ENCODE data around the gene KCTD11. TPM values are rescaled to one million over a fixed set of nuclear protein-coding genes. Genes with fewer than 3 reads are reported as not detected.
A peak's percentile ranks its signal among the peaks of the same experiment; 100 is the strongest.

Gene KCTD11
- total and polyA plus RNA-seq, 10 of the 15 experiments (the other 5 are each of a cell fraction or from before 2014, with no cell fraction given) = 0.05 to 7.3 (median 2.9) TPM

- Histone ChIP-seq H3K4me3 (no peak within 1 kb of the TSS), H3K27ac (ENCODE audit: control insufficient read depth, insufficient read depth) (no peak within 1 kb of the TSS), H3K36me3 (ENCODE audit: control insufficient read depth in 2 of 2, insufficient read depth in 2 of 2, low read length in 1 of 2) (no peaks in the 10 kb centered on the region), H3K9me3 (replicated peaks; ENCODE audit: control insufficient read depth, insufficient read depth, low read length) (no peaks in the 10 kb centered on the region), H3K27me3 (replicated peaks in 1 of 2; ENCODE audit: control insufficient read depth in 2 of 2, insufficient read depth in 2 of 2, low read length in 1 of 2) (no peaks in the 10 kb centered on the region), H2AFZ (ENCODE audit: control insufficient read depth, low read depth, low read length) (no peak within 1 kb of the TSS), H3K4me1 (ENCODE audit: control insufficient read depth, insufficient read depth, low read length) (peaks cover 23% of the 10 kb centered on the region), H3K79me2 (ENCODE audit: control insufficient read depth, insufficient read depth, low read length) (peaks cover 7% of the 10 kb centered on the region), H4K20me1 (ENCODE audit: control insufficient read depth, insufficient read depth) (no peaks in the 10 kb centered on the region), H3K9ac (ENCODE audit: control insufficient read depth, insufficient read depth, low read length) (0 out of 2 replicates have a peak within 1 kb of the TSS, but pooled peaks have one; percentile 14), H3K4me2 (ENCODE audit: control insufficient read depth, insufficient read depth) (peak within 1 kb of the TSS; percentile 30; the same call in 1 of the 2 replicates)
- in situ Hi-C loops (cut with MboI) (no loop called here), intact Hi-C loops (cut with micrococcal nuclease; ENCODE audit: unreplicated experiment) (no loop called here)
- CTCF ChIA-PET = interaction anchor here (0.6 to 4.0 kb wide), 29 partner anchors 13 to 516 kb away, joined by 3 to 58 read pairs (median 6); partner anchors contain the start of genes ACAP1, CD68, SENP3 and SOX15
- no peak for TF ChIP-seq EGR1 (IDR thresholded peaks at IDR 0.05; ENCODE audit: borderline replicate concordance in 1 of 2, low read depth in 2 of 2, low read length in 2 of 2)
- TF ChIP-seq HSF1 (IDR thresholded peaks at IDR 0.05; ENCODE audit: low read depth, low read length) = peak; percentile 96
- POLR2A ChIA-PET = interaction anchor here (0.6 to 1.5 kb wide), 6 partner anchors 40 to 502 kb away, joined by 3 to 6 read pairs (median 4); partner anchors contain the start of genes GPS2, SLC2A4, TP53 and WRAP53
- SMC1A ChIA-PET (ENCODE audit: uncharacterized antibody, unreplicated experiment) = interaction anchor here (0.8 to 2.4 kb wide), 10 partner anchors 19 to 309 kb away, joined by 3 to 9 read pairs (median 5); partner anchors contain the start of genes ACAP1, SLC2A4 and TMEM256
- WGBS (ENCODE audit: insufficient coverage, insufficient replicate concordance, low lambda C conversion rate, missing lambda C conversion rate) = 76% methylated on average over 10 of the region's 10 CpGs
- ATAC-seq (no peak), FAIRE-seq (no peak), DNase-seq (ENCODE audit: low read depth, low spot score) (no peak)
- no TSS peak for BruUV-seq (replicated peaks)
- RAD21 ChIA-PET (ENCODE audit: unreplicated experiment) = interaction anchor here (0.5 to 3.6 kb wide), 15 partner anchors 18 to 333 kb away, joined by 3 to 31 read pairs (median 5); partner anchors contain the start of genes ACAP1, MPDU1, NEURL4 and TMEM102
Measured at GRCh38 chr17:7355053-7355452, 3.1 kb downstream of the KCTD11 start, which contains the start of gene TMEM95. Gene TMEM95, plus strand, starts transcription at chr17:7355156. Its CDS starts 49 bp downstream, at chr17:7355205.

GRCh38 chr17:7355573-7355972 is 3.6 kb downstream of the KCTD11 start:
- no peak overlapping the region for H3K9ac ChIP-seq (ENCODE audit: control insufficient read depth, insufficient read depth, low read length)
- DNase-seq (ENCODE audit: low read depth, low spot score) (no peak), ATAC-seq (no peak), FAIRE-seq (no peak)
- H3K36me3 ChIP-seq (ENCODE audit: control insufficient read depth in 2 of 2, insufficient read depth in 2 of 2, low read length in 1 of 2) = no peaks in the 10 kb centered on the region
- H4K20me1 ChIP-seq (ENCODE audit: control insufficient read depth, insufficient read depth) = no peaks in the 10 kb centered on the region
- no peaks in the 10 kb centered on the region for H3K9me3 ChIP-seq (replicated peaks; ENCODE audit: control insufficient read depth, insufficient read depth, low read length)
- peaks cover 7% of the 10 kb centered on the region for H3K79me2 ChIP-seq (ENCODE audit: control insufficient read depth, insufficient read depth, low read length)
- SMC1A ChIA-PET (ENCODE audit: uncharacterized antibody, unreplicated experiment) = interaction anchor here (0.6 to 2.4 kb wide), 14 partner anchors 19 to 332 kb away, joined by 3 to 10 read pairs (median 4); partner anchors contain the start of genes ACAP1, SLC2A4, TMEM256 and TP53
- intact Hi-C loops (cut with micrococcal nuclease; ENCODE audit: unreplicated experiment) = no loop called here
- no peak overlapping the region for H3K27ac ChIP-seq (ENCODE audit: control insufficient read depth, insufficient read depth)
- H3K4me3 ChIP-seq = no peak overlapping the region
- POLR2A ChIA-PET = interaction anchor here (0.6 to 1.5 kb wide), 5 partner anchors 81 to 503 kb away, joined by 3 to 9 read pairs (median 3); partner anchors contain the start of genes TMEM102, TP53 and WRAP53
- RAD21 ChIA-PET (ENCODE audit: unreplicated experiment) = interaction anchor here (0.6 to 3.6 kb wide), 15 partner anchors 18 to 362 kb away, joined by 3 to 31 read pairs (median 4); partner anchors contain the start of genes ACAP1, DNAH2, MPDU1 and TMEM102
- H2AFZ ChIP-seq (ENCODE audit: control insufficient read depth, low read depth, low read length) = no peak overlapping the region
- CTCF ChIA-PET = interaction anchor here (0.6 to 4.0 kb wide), 54 partner anchors 11 to 651 kb away, joined by 3 to 58 read pairs (median 4); partner anchors contain the start of genes ACAP1, CD68, KDM6B and MPDU1
- H3K4me2 ChIP-seq (ENCODE audit: control insufficient read depth, insufficient read depth) = no peak overlapping the region
- BruUV-seq (replicated peaks) = no TSS peak
- H3K4me1 ChIP-seq (ENCODE audit: control insufficient read depth, insufficient read depth, low read length) = peaks cover 23% of the 10 kb centered on the region
- H3K27me3 ChIP-seq (replicated peaks in 1 of 2; ENCODE audit: control insufficient read depth in 2 of 2, insufficient read depth in 2 of 2, low read length in 1 of 2) = no peaks in the 10 kb centered on the region
- WGBS (ENCODE audit: insufficient coverage, insufficient replicate concordance, low lambda C conversion rate, missing lambda C conversion rate) = 77% methylated on average over 6 of the region's 8 CpGs
- in situ Hi-C loops (cut with MboI) = no loop called here
- no peak for TF ChIP-seq ZBED1 (IDR thresholded peaks at IDR 0.05; ENCODE audit: borderline replicate concordance)
- TF ChIP-seq RAD51 (IDR thresholded peaks at IDR 0.05) = no peak
- no peak for TF ChIP-seq MEF2A (IDR thresholded peaks at IDR 0.05; ENCODE audit: insufficient read depth, low read depth, low read length)
- no peak for TF ChIP-seq E2F8 (IDR thresholded peaks at IDR 0.05; ENCODE audit: low read depth, partially characterized antibody)
- TF ChIP-seq TCF3 (IDR thresholded peaks at IDR 0.05; ENCODE audit: borderline replicate concordance, insufficient read depth, low read depth, low read length) = no peak
- no peak for TF ChIP-seq NR2F1 (conservative IDR thresholded peaks at IDR 0.05)
- TF ChIP-seq SMAD1 (IDR thresholded peaks at IDR 0.05; ENCODE audit: low read depth, partially characterized antibody) = no peak
- no peak for TF ChIP-seq IKZF1 (conservative IDR thresholded peaks at IDR 0.05)
- TF ChIP-seq ZNF384 (IDR thresholded peaks at IDR 0.05; ENCODE audit: borderline replicate concordance, low read depth, low read length) = no peak

Data from GM12878 (cell line).